Fibroblast of villous mesenchyme (primary cell): ENCODE results near the gene PADI2. TPM values are rescaled to one million over a fixed set of nuclear protein-coding genes. Genes with fewer than 3 reads are reported as not detected.

Experiments
- DNase-seq: peaks from one replicate; pipeline ENCODE4 v3.0.0-alpha.2; 2010; ENCODE audit warnings: low read depth
- H3K4me3 ChIP-seq: 2 replicates; pipeline ENCODE4 v1.5.1; 2011; ENCODE audit warnings: low read depth, mild to moderate bottlenecking, low read length
- CTCF ChIP-seq: IDR thresholded peaks from 2 replicates; pipeline ENCODE4 v1.5.1; 2012; ENCODE audit warnings: low read depth, mild to moderate bottlenecking, low read length; ENCODE audit not compliant: insufficient read depth
- total RNA-seq: library from RNA; depleted of rRNA; stranded (reverse); fragments of >200 nt; gene quantifications from 2 replicates; pipeline ENCODE4 v1.2.3, GENCODE V29; 2012

Gene PADI2
- total RNA-seq, 1 donor = 0.43 TPM

- no peak for TF ChIP-seq CTCF
- H3K4me3 ChIP-seq = no peak overlapping the region
- no peak for DNase-seq
Measured at GRCh38 chr1:17070163-17070525, 49.1 kb downstream of the PADI2 start.

GRCh38 chr1:17069452-17070162 lies 49.6 kb downstream of the PADI2 start:
- no peak for TF ChIP-seq CTCF
- H3K4me3 ChIP-seq = no peak overlapping the region
- no peak for DNase-seq

GRCh38 chr1:17068789-17069188 lies 50.5 kb downstream of the PADI2 start:
- no peak for TF ChIP-seq CTCF
- H3K4me3 ChIP-seq = no peak overlapping the region
- DNase-seq = no peak

- TF ChIP-seq CTCF = no peak
- no peak overlapping the region for H3K4me3 ChIP-seq
- no peak for DNase-seq
Measured at GRCh38 chr1:17067465-17068240, 51.6 kb downstream of the PADI2 start.

- TF ChIP-seq CTCF = no peak
Measured at GRCh38 chr1:17067069-17067426, 52.2 kb downstream of the PADI2 start.

GRCh38 chr1:17066361-17067068 lies 52.7 kb downstream of the PADI2 start:
- no peak overlapping the region for H3K4me3 ChIP-seq
- DNase-seq = no peak
- no peak for TF ChIP-seq CTCF

More at GRCh38 chr1:17067069-17067426, 52.2 kb downstream of the PADI2 start:
- H3K4me3 ChIP-seq = no peak overlapping the region
- no peak for DNase-seq
